OCI-LY1 (cell line): Measurements from ENCODE around the gene EPHB2.

ENCODE experiments used
- H2AFZ ChIP-seq: fragments of 200-600 bp; sonication (generic), shearing (Covaris generic); 2 replicates; pipeline ENCODE4 v1.6.0; 2014; ENCODE audit warnings: antibody characterized with exemption, mild to moderate bottlenecking, low read length
- H3F3A ChIP-seq: fragments of 200-600 bp; sonication (generic), shearing (Covaris generic); 2 replicates; pipeline ENCODE4 v1.6.0; 2014; ENCODE audit warnings: mild to moderate bottlenecking, antibody characterized with exemption, low read length, moderate library complexity; ENCODE audit not compliant: insufficient read depth
- H3K27ac ChIP-seq: fragments of 200-600 bp; sonication (generic); 2 replicates; pipeline ENCODE4 v1.5.1; 2014; ENCODE audit warnings: low read length, mixed run types, mild to moderate bottlenecking, low read depth; ENCODE audit not compliant: poor library complexity, severe bottlenecking
- H3K27me3 ChIP-seq: fragments of 200-600 bp; sonication (generic); 2 replicates; pipeline ENCODE4 v1.6.0; 2014; ENCODE audit warnings: antibody characterized with exemption, mild to moderate bottlenecking, low read length, moderate library complexity; ENCODE audit not compliant: insufficient read depth
- H3K36me3 ChIP-seq: fragments of 200-600 bp; sonication (generic); 2 replicates; pipeline ENCODE4 v1.6.1; 2014; ENCODE audit warnings: mild to moderate bottlenecking, antibody characterized with exemption, low read length, moderate library complexity, mixed read lengths; ENCODE audit not compliant: insufficient read depth
- H3K4me1 ChIP-seq: fragments of 200-600 bp; sonication (generic); 2 replicates; pipeline ENCODE4 v1.5.1; 2014; ENCODE audit warnings: mild to moderate bottlenecking, low read length, moderate library complexity; ENCODE audit not compliant: insufficient read depth, severe bottlenecking
- H3K4me2 ChIP-seq: fragments of 200-600 bp; sonication (generic), shearing (Covaris generic); 2 replicates; pipeline ENCODE4 v1.6.1; 2014; ENCODE audit warnings: low read length
- H3K4me3 ChIP-seq: fragments of 200-600 bp; sonication (generic); 2 replicates; pipeline ENCODE4 v1.5.1; 2014; ENCODE audit warnings: low read length, low read depth, mild to moderate bottlenecking, mixed read lengths; ENCODE audit not compliant: poor library complexity, severe bottlenecking
- H3K79me2 ChIP-seq: fragments of 200-600 bp; shearing (Covaris generic); 2 replicates; pipeline ENCODE4 v1.6.1; 2016; ENCODE audit warnings: mixed run types, low read length, mixed read lengths; ENCODE audit not compliant: insufficient read depth
- H3K9ac ChIP-seq: fragments of 200-600 bp; sonication (generic), shearing (Covaris generic); 2 replicates; pipeline ENCODE4 v1.6.1; 2014; ENCODE audit warnings: mild to moderate bottlenecking, low read length, mixed read lengths
- H3K9me2 ChIP-seq: fragments of 200-600 bp; sonication (generic), shearing (Covaris generic); 2 replicates; pipeline ENCODE4 v1.6.1; 2014; ENCODE audit warnings: low read depth, mild to moderate bottlenecking, low read length, mixed read lengths
- H3K9me3 ChIP-seq: fragments of 200-600 bp; shearing (Covaris generic); 2 replicates; pipeline ENCODE4 v1.6.1; 2014; ENCODE audit warnings: low read length, mixed read lengths
- H4K20me1 ChIP-seq: fragments of 200-600 bp; sonication (generic), shearing (Covaris generic); 2 replicates; pipeline ENCODE4 v1.6.0; 2016; ENCODE audit warnings: mild to moderate bottlenecking, low read length; ENCODE audit not compliant: insufficient read depth
- CTCF ChIP-seq: fragments of 200-600 bp; sonication (generic), shearing (Covaris generic); IDR thresholded peaks from 2 replicates; pipeline ENCODE4 v1.5.1; 2017; ENCODE audit warnings: mild to moderate bottlenecking, antibody characterized with exemption, low read length, moderate library complexity, mixed read lengths
- EZH2 ChIP-seq: fragments of 200-600 bp; sonication (generic), shearing (Covaris generic); IDR thresholded peaks from 2 replicates; pipeline ENCODE4 v1.8.0; 2017; ENCODE audit warnings: borderline replicate concordance, mixed run types, mild to moderate bottlenecking, antibody characterized with exemption, low read length, moderate library complexity, mixed read lengths

The EPHB2 gene

DNA sequence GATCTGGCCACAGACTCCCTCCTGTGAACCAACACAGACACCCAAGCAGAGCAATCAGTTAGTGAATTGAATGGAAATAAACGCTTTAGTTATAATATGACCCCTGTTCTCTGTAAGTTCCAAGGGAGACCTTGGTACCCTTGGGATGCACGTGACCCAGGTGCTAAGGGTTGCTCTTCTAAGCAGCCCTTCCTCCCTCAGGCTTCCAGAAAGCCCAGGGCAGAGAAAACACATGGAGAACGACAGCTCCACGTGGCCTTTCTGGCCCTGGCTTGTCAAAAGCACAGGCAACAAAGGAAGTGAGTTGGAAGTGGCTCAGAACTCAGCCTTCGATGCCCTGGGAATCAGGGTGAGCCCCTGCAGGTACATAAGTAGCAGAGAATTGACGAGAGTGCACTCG lies 204.6 kb downstream of the EPHB2 start:
- TF ChIP-seq EZH2 (no peak), CTCF (no peak)
- no peaks in the 10 kb centered on the region for H3K36me3 ChIP-seq
- no peaks in the 10 kb centered on the region for H3K27me3 ChIP-seq
- no peak overlapping the region for H3K4me2 ChIP-seq
- H4K20me1 ChIP-seq = no peaks in the 10 kb centered on the region
- H3K4me1 ChIP-seq = no peaks in the 10 kb centered on the region
- H3K9me2 ChIP-seq = no peaks in the 10 kb centered on the region
- H3K9me3 ChIP-seq = no peaks in the 10 kb centered on the region
- no peaks in the 10 kb centered on the region for H3K79me2 ChIP-seq
- no peak overlapping the region for H3K4me3 ChIP-seq
- no peaks in the 10 kb centered on the region for H3F3A ChIP-seq
- H3K27ac ChIP-seq = no peak overlapping the region
- no peak overlapping the region for H3K9ac ChIP-seq
- H2AFZ ChIP-seq = no peak overlapping the region

DNA sequence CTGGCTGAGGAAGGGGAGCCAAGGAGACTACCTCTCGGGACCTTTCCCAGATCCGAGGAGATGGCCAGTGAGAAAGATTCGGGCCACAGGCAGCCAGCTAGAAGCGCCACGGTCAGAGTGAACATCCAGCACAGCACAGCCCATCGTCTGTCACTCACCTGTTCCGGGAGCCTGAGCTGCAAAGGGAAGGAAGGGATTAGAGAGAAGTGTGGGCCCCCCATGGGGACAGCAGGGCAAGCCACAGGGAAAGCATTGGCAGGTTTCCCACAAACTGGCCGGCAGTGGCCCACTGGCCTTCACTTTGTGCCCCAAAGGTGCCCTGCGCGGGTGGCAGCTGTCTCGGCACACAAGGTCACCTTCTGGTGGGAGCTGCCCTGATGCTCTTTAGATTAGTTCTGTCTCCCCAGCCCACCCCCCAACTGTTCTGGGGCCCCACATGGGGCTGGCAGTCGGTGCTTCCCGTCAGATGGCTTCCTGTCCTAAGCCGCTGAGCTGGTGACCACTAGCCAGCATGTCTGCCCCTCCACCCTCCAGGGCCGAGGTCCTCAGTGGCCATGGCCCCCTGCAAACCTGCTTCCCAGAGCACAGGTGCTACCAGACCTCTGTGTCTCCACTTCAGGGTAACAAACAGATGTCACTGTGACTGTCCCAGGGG lies 205.3 kb downstream of the EPHB2 start:
- no peak overlapping the region for H3K9ac ChIP-seq

DNA sequence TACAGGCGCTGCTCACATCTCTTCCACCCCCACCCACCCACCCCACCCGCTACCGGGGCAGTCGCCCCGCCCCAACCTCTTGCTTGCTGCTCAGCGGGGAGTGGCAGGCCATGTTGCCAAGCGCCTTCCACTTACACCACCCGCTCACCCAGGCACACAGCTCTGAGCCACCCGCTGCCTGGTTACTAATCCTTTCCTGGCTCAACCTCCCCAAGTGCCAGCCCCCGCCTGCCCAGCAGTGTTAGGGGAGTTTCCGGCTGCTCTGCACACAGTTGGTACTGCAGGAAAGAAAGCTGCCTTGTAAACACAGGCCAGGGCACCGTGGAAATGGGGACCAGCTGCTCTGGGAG lies 205.8 kb downstream of the EPHB2 start:
- Histone ChIP-seq H2AFZ (no peak overlapping the region), H3K9ac (no peak overlapping the region), H3K9me3 (no peaks in the 10 kb centered on the region), H3K4me2 (no peak overlapping the region), H3K4me3 (no peak overlapping the region), H3K79me2 (no peaks in the 10 kb centered on the region), H3K4me1 (no peaks in the 10 kb centered on the region), H4K20me1 (no peaks in the 10 kb centered on the region), H3K27ac (no peak overlapping the region), H3F3A (no peaks in the 10 kb centered on the region), H3K9me2 (no peaks in the 10 kb centered on the region), H3K27me3 (no peaks in the 10 kb centered on the region), H3K36me3 (no peaks in the 10 kb centered on the region)
- TF ChIP-seq EZH2 (no peak), CTCF (no peak)

More for the DNA sequence above, 205.3 kb downstream of the EPHB2 start:
- H3F3A ChIP-seq = no peaks in the 10 kb centered on the region
- H2AFZ ChIP-seq = no peak overlapping the region
- no peaks in the 10 kb centered on the region for H3K4me1 ChIP-seq
- no peaks in the 10 kb centered on the region for H3K9me2 ChIP-seq
- H3K4me3 ChIP-seq = no peak overlapping the region
- no peaks in the 10 kb centered on the region for H3K27me3 ChIP-seq
- no peaks in the 10 kb centered on the region for H3K79me2 ChIP-seq
- TF ChIP-seq EZH2 (no peak), CTCF (no peak)
- H4K20me1 ChIP-seq = no peaks in the 10 kb centered on the region
- no peaks in the 10 kb centered on the region for H3K9me3 ChIP-seq
- H3K27ac ChIP-seq = no peak overlapping the region
- H3K36me3 ChIP-seq = no peaks in the 10 kb centered on the region
- no peak overlapping the region for H3K4me2 ChIP-seq
